GM12865 (cell line): ENCODE data around the gene ARL4A.

Source experiments
- DNase-seq: peaks from one replicate; pipeline ENCODE4 v3.0.0; 2010; ENCODE audit warnings: low read depth
- H3K4me3 ChIP-seq: 2 replicates; pipeline ENCODE4 v1.5.1; 2011; ENCODE audit warnings: mild to moderate bottlenecking, low read depth, low read length, control low read depth
- CTCF ChIP-seq: IDR thresholded peaks from 2 replicates; pipeline ENCODE4 v1.5.1; 2011; ENCODE audit warnings: low read length, control low read depth, low read depth, inconsistent platforms; ENCODE audit not compliant: insufficient read depth; ENCODE audit errors: missing control alignments

The ARL4A gene

GRCh38 chr7:12706900-12707536, 19.6 kb downstream of the ARL4A start:
- no peak for TF ChIP-seq CTCF
- H3K4me3 ChIP-seq, result no peak overlapping the region
- DNase-seq, result no peak

GRCh38 chr7:12708314-12708713, 20.9 kb downstream of the ARL4A start:
- no peak for TF ChIP-seq CTCF

GRCh38 chr7:12709726-12710502, 22.5 kb downstream of the ARL4A start:
- no peak for DNase-seq
- H3K4me3 ChIP-seq, result no peak overlapping the region
- no peak for TF ChIP-seq CTCF

More at GRCh38 chr7:12708314-12708713, 20.9 kb downstream of the ARL4A start:
- H3K4me3 ChIP-seq, result no peak overlapping the region
- no peak for DNase-seq

GRCh38 chr7:12711124-12711523, 23.7 kb downstream of the ARL4A start:
- no peak for TF ChIP-seq CTCF
- DNase-seq, result no peak
- H3K4me3 ChIP-seq, result no peak overlapping the region

- TF ChIP-seq CTCF, result no peak
- H3K4me3 ChIP-seq, result no peak overlapping the region
- DNase-seq, result no peak
Observed at GRCh38 chr7:12712236-12712635, 24.8 kb downstream of the ARL4A start.

GRCh38 chr7:12713625-12714378, 26.4 kb downstream of the ARL4A start:
- no peak for DNase-seq
- TF ChIP-seq CTCF, result no peak
- H3K4me3 ChIP-seq, result no peak overlapping the region
